Measurements from ENCODE around the gene HERPUD2. TPM values are rescaled to one million over a fixed set of nuclear protein-coding genes. Genes with fewer than 3 reads are reported as not detected.

The HERPUD2 gene
- total and polyA plus RNA-seq, 2 of the 8 experiments (the other 6 are each of a cell fraction or from before 2014, with no cell fraction given): 18.3 to 27.3 TPM

DNA sequence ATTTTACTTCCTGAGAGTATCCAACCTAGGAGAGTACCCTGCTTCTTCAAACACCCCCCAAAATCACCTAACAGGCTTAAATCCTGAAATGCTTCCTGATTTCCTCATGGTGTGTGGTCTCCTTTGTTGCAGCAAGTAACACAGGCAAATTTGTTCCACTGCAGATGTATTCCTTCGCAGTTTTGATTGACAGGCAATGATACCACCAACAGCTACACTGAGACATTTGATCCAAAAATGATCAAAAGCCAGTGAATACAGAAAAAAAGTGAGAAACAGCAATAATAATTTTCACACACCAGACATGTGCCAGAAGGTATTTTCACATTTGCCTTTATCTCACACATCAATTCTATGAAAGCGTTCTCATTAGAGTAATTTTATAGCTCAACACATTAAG lies 95.9 kb downstream of the HERPUD2 start:
- Histone ChIP-seq H2BK120ac (replicated peaks; ENCODE audit: low read depth, low read length) (no peak overlapping the region), H3K36me3 (ENCODE audit: control insufficient read depth in 2 of 4, insufficient read depth in 4 of 4, low read length in 3 of 4) (no peaks in the 10 kb centered on the region), H3K9me3 (ENCODE audit: insufficient read depth in 2 of 2, low read depth in 1 of 2, low read length in 1 of 2) (no peaks in the 10 kb centered on the region), H3K27me3 (replicated peaks in 1 of 4; ENCODE audit: control insufficient read depth in 3 of 4, extremely low read depth in 1 of 4, insufficient read depth in 3 of 4, low read length in 3 of 4) (no peaks in the 10 kb centered on the region), H2BK12ac (ENCODE audit: low read depth, low read length) (no peak overlapping the region), H3K27ac (ENCODE audit: low read depth, low read length) (no peak overlapping the region), H3K79me1 (ENCODE audit: low read depth, low read length) (no peaks in the 10 kb centered on the region), H3K9ac (replicated peaks in 1 of 4; ENCODE audit: extremely low read depth in 1 of 4, low read depth in 3 of 4, low read length in 3 of 4) (no peak overlapping the region), H3K4me2 (ENCODE audit: insufficient read depth in 1 of 2, low read depth in 2 of 2, low read length in 2 of 2) (no peak overlapping the region), H4K8ac (ENCODE audit: extremely low read depth, insufficient read depth, low read length) (no peak overlapping the region), H3K4me1 (replicated peaks in 1 of 4; ENCODE audit: control insufficient read depth in 3 of 4, insufficient read depth in 4 of 4, low read length in 3 of 4) (no peaks in the 10 kb centered on the region), H2AFZ (ENCODE audit: low read length) (no peak overlapping the region), H3K4me3 (ENCODE audit: extremely low read depth in 1 of 4, insufficient read depth in 2 of 4, low read depth in 3 of 4, low read length in 4 of 4) (no peak overlapping the region), H4K91ac (replicated peaks; ENCODE audit: insufficient read length, low read length) (no peak overlapping the region), H4K5ac (ENCODE audit: insufficient read length, low read depth, low read length) (no peak overlapping the region), H2BK15ac (ENCODE audit: low read length) (no peak overlapping the region), H3K4ac (replicated peaks; ENCODE audit: insufficient read length, low read depth, low read length) (no peak overlapping the region), H4K20me1 (replicated peaks in 1 of 2; ENCODE audit: control insufficient read depth in 1 of 2, insufficient read depth in 2 of 2, low read length in 2 of 2) (no peaks in the 10 kb centered on the region), H3K14ac (ENCODE audit: insufficient read length) (no peak overlapping the region), H2BK5ac (ENCODE audit: low read depth, low read length) (no peak overlapping the region), H2AK5ac (ENCODE audit: low read depth, low read length) (no peak overlapping the region), H3K23ac (ENCODE audit: insufficient read length) (no peak overlapping the region), H3K56ac (replicated peaks; ENCODE audit: insufficient read length, low read depth, low read length) (no peak overlapping the region), H3K23me2 (ENCODE audit: low read depth, low read length) (no peaks in the 10 kb centered on the region; the same call in 1 of the 2 replicates), H2BK20ac (ENCODE audit: low read length) (no peak overlapping the region), H3K79me2 (ENCODE audit: control insufficient read depth in 1 of 2, insufficient read depth in 2 of 2, low read length in 2 of 2) (no peaks in the 10 kb centered on the region), H3K18ac (ENCODE audit: extremely low read depth, low read length) (no peak overlapping the region)
- WGBS, 2 experiments (ENCODE audit: extremely low coverage in 1 of 2, insufficient coverage in 1 of 2, insufficient read length in 1 of 2, insufficient replicate concordance in 2 of 2, low coverage in 1 of 2, low lambda C conversion rate in 2 of 2, missing lambda C conversion rate in 1 of 2): 75% methylated on average over 2 of the region's 2 CpGs; no CpG with 5 or more reads in 1 of the 2 experiments
- ChIA-PET CTCF (ENCODE audit: partially characterized antibody) (interaction anchor here (0.6 to 1.0 kb wide), 2 partner anchors 9 to 168 kb away, joined by 3 read pairs; no protein-coding TSS in a partner anchor), POLR2A (ENCODE audit: partially characterized antibody) (no interaction called here)
- no peak for DNase-seq (ENCODE audit: low read depth in 1 of 2, low spot score in 2 of 2)
- FAIRE-seq: no peak
- TF ChIP-seq EZH2 (IDR thresholded peaks at IDR 0.05; ENCODE audit: low read depth, low read length, severe bottlenecking) (no peak), GABPA (IDR thresholded peaks at IDR 0.05; ENCODE audit: borderline replicate concordance, insufficient read depth, low read length) (no peak), SUZ12 (IDR thresholded peaks at IDR 0.05; ENCODE audit: low read length) (no peak)

Measured in H1 (cell line).